K562 (cell line): ENCODE results near the gene ARHGAP4. TPM values are rescaled to one million over a fixed set of nuclear protein-coding genes. Genes with fewer than 3 reads are reported as not detected.

ENCODE experiments used
- ATAC-seq: fragments of 200-7000 bp; cut with Tn5 transposase; 3 replicates; pipeline ENCODE4 v1.9.1; 2020; ENCODE audit warnings: moderate library complexity
- BruUV-seq: library from RNA; stranded (reverse); fragments of 400-500 nt; replicated peaks from 2 replicates; lab custom pipeline; 2021; lab: Mats Ljungman, UMichigan
- CTCF ChIA-PET: fragments of 300-600 bp; formaldehyde crosslinking; extraction: SDS; loops from one replicate; lab custom pipeline; 2021; ENCODE audit warnings: low intra/inter-chr PET ratio; lab: Yijun Ruan, JAX
- POLR2A ChIA-PET: fragments of 300-600, 350-650 bp; sonication (Branson Sonifier 250); formaldehyde crosslinking; extraction: SDS; loops from one replicate; lab custom pipeline; 2021; ENCODE audit warnings: antibody characterized with exemption, inconsistent platforms; lab: Yijun Ruan, JAX
- DNase-seq, 4 experiments: peaks; one replicate each; pipeline versions ENCODE4 v3.0.0 to v3.0.0-alpha.2; 2011 to 2018; ENCODE audit warnings: low spot score in 3 of 4, mixed read lengths in 3 of 4; ENCODE audit errors: extremely low read depth in 1 of 4
- FAIRE-seq: peaks from 2 replicates; lab custom pipeline; 2011; peaks lifted over from hg19 to GRCh38; lab: Jason Lieb, UNC
- H2AFZ ChIP-seq: 2 replicates; pipeline ENCODE4 v1.6.0; 2011; ENCODE audit warnings: low read depth, low read length, control low read depth, inconsistent platforms
- H3K27ac ChIP-seq: fragments of 200-600 bp; 3 replicates; pipeline ENCODE4 v1.8.0; 2011; ENCODE audit warnings: low read depth, mild to moderate bottlenecking, control low read depth, inconsistent platforms, low read length, moderate library complexity, mixed read lengths; ENCODE audit errors: extremely low read depth
- H3K27me3 ChIP-seq, 2 experiments: fragments of 300-600 bp in 1 of 2; 2 replicates in 1 of 2; 3 replicates in 1 of 2; pipeline versions ENCODE4 v1.6.0 to v1.8.0; 2011; ENCODE audit warnings: inconsistent platforms in 2 of 2, low read length in 2 of 2, mild to moderate bottlenecking in 1 of 2, mixed read lengths in 1 of 2, moderate library complexity in 1 of 2; ENCODE audit not compliant: control insufficient read depth in 2 of 2, insufficient read depth in 2 of 2
- H3K36me3 ChIP-seq: fragments of 300-600 bp; 3 replicates; pipeline ENCODE4 v1.8.0; 2011; ENCODE audit warnings: mild to moderate bottlenecking, low read length, inconsistent platforms; ENCODE audit not compliant: control insufficient read depth, insufficient read depth
- H3K4me1 ChIP-seq, 2 experiments: fragments of 200-600 bp in 1 of 2; replicated peaks in 1 of 2; 2 replicates in 1 of 2; 3 replicates in 1 of 2; pipeline versions ENCODE4 v1.5.1 to v1.8.0; 2011; ENCODE audit warnings: inconsistent platforms in 2 of 2, low read length in 2 of 2, mild to moderate bottlenecking in 1 of 2, mixed read lengths in 1 of 2, moderate library complexity in 1 of 2; ENCODE audit not compliant: control insufficient read depth in 2 of 2, insufficient read depth in 2 of 2
- H3K4me2 ChIP-seq: 2 replicates; pipeline ENCODE4 v1.6.1; 2011; ENCODE audit warnings: low read length, control low read depth, inconsistent platforms, mixed read lengths; ENCODE audit not compliant: insufficient read depth
- H3K4me3 ChIP-seq: fragments of 200-600 bp; sonication (generic), shearing (Covaris generic); 2 replicates; pipeline ENCODE4 v1.5.1; 2016; ENCODE audit warnings: control low read depth, inconsistent platforms
- H3K79me2 ChIP-seq: fragments of 200-600 bp; 3 replicates; pipeline ENCODE4 v1.8.0; 2011; ENCODE audit warnings: low read length, inconsistent platforms; ENCODE audit not compliant: control insufficient read depth, insufficient read depth
- H3K9ac ChIP-seq, 2 experiments: 2 replicates each; pipeline versions ENCODE4 v1.6.0 to v1.6.1; 2011; ENCODE audit warnings: low read depth in 2 of 2, low read length in 2 of 2, control low read depth in 1 of 2, inconsistent platforms in 1 of 2, mild to moderate bottlenecking in 1 of 2, mixed read lengths in 1 of 2; ENCODE audit not compliant: insufficient read depth in 1 of 2
- H3K9me1 ChIP-seq: one replicate; pipeline ENCODE4 v1.6.0; 2011; ENCODE audit warnings: inconsistent platforms, mild to moderate bottlenecking, low read length, moderate library complexity; ENCODE audit not compliant: control insufficient read depth, insufficient read depth
- H3K9me3 ChIP-seq: replicated peaks from 2 replicates; pipeline ENCODE4 v1.5.1; 2011; ENCODE audit warnings: low read depth, low read length, inconsistent platforms; ENCODE audit not compliant: control insufficient read depth, insufficient read depth
- H4K20me1 ChIP-seq: replicated peaks from 2 replicates; pipeline ENCODE4 v1.6.1; 2011; ENCODE audit warnings: low read length, inconsistent platforms, mixed read lengths; ENCODE audit not compliant: control insufficient read depth, insufficient read depth
- EGR1 ChIP-seq: fragments of 450-650 bp; conservative IDR thresholded peaks from 2 replicates; pipeline ENCODE4 v1.6.1; 2017; ENCODE audit warnings: mild to moderate bottlenecking
- HDAC2 ChIP-seq: fragments of 450-650 bp; IDR thresholded peaks from 2 replicates; pipeline ENCODE4 v1.6.1; 2016; ENCODE audit warnings: mild to moderate bottlenecking
- SIN3B ChIP-seq: fragments of 450-650 bp; IDR thresholded peaks from 2 replicates; pipeline ENCODE4 v1.6.1; 2017; ENCODE audit warnings: low read depth, mild to moderate bottlenecking, moderate library complexity
- TAF7 ChIP-seq: fragments of 450-650 bp; IDR thresholded peaks from 2 replicates; pipeline ENCODE4 v1.6.1; 2016; ENCODE audit warnings: missing genetic modification characterization, missing compliant biosample characterization
- YBX1 ChIP-seq: fragments of 450-650 bp; IDR thresholded peaks from 2 replicates; pipeline ENCODE4 v1.7.1; 2016; ENCODE audit warnings: mild to moderate bottlenecking
- ZNF644 ChIP-seq: fragments of 200-800 bp; sonication (Bioruptor generic); IDR thresholded peaks from 2 replicates; pipeline ENCODE4 v1.6.1; 2016; ENCODE audit warnings: low read depth, missing genetic modification characterization, missing compliant biosample characterization
- WGBS: fragments of 100-300 bp; shearing (Covaris generic); methylation state at CpG from one replicate; pipeline ENCODE4 v1.1.6; 2016; ENCODE audit warnings: low coverage, mixed read lengths; ENCODE audit not compliant: insufficient coverage; ENCODE audit errors: missing lambda C conversion rate; 5-methylcytosine and 5-hydroxymethylcytosine counted together
- in situ Hi-C: fragments of 300-500 bp; cut with MboI; formaldehyde crosslinking; loops from 4 replicates; pipeline ENCODE4 v1.15.0; 2018; ENCODE audit warnings: inconsistent platforms, mixed read lengths
- intact Hi-C: fragments of 100-400 bp; cut with micrococcal nuclease; formaldehyde crosslinking; loops from 2 replicates; pipeline ENCODE4 v1.14.2; 2022
- polyA plus RNA-seq, 8 experiments: library from polyadenylated mRNA; depleted of rRNA in 4 of 8; stranded (reverse) in 5 of 8; unstranded in 3 of 8; fragments of >200 nt; fragmentation: Nextera tagmentation in 2 of 8; fragmentation: Illumina TruSeq in 1 of 8; extraction: Ambion mirVana in 2 of 8; extraction: Trizol in 1 of 8; gene quantifications; 2 replicates each; pipeline versions ENCODE4 v1.2.1 to v1.2.3, GENCODE V29; 2011 to 2014; ENCODE audit warnings: inconsistent platforms in 1 of 8, missing spikeins in 1 of 8
- total RNA-seq, 7 experiments: library from RNA; depleted of rRNA in 6 of 7; stranded (reverse); fragments of >200 nt in 6 of 7; fragmentation: Illumina TruSeq in 2 of 7; extraction: Trizol in 2 of 7; gene quantifications; 2 replicates each; pipeline versions ENCODE4 v1.2.1 to v1.2.3, GENCODE V29; 2011 to 2021; ENCODE audit warnings: low replicate concordance in 1 of 7
- TF ChIP-seq, protein P1 (sequence below), 2 experiments: fragments of 250-450 bp in 1 of 2; fragments of 450-650 bp in 1 of 2; sonication (Bioruptor Pico) in 1 of 2; IDR thresholded peaks; 2 replicates each; pipeline versions ENCODE4 v1.6.1 to v1.8.0; 2016 to 2021; ENCODE audit warnings: mild to moderate bottlenecking in 2 of 2, moderate library complexity in 2 of 2, missing compliant biosample characterization in 1 of 2, missing genetic modification characterization in 1 of 2

The ARHGAP4 gene
- total and polyA plus RNA-seq, 9 of the 15 experiments (the other 6 are each of a cell fraction or from before 2014, with no cell fraction given), result 0.30 to 81.8 (median 13.5) TPM

DNA sequence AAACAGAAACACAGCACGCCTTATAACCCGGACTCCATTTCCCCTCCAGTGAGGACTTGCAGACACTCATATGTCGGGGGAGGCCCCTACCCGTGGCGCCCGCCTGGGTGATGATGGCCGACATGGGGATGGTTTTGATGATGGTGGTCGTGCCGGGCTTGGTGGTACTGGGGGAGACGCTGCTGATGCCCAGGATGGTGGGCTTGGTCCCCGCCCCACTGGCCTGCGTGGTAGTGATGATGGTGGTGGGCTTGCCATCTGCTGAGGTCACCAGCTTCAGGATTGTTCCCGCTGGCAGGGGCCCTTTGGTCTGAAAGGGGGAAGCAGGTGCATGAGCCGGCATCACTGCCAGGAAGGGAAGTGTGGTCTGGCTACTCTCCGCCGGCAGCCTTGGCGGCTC lies 31.2 kb upstream of the ARHGAP4 start:
- POLR2A ChIA-PET, result interaction anchor here (0.6 to 4.2 kb wide), 2 partner anchors 11 to 138 kb away, joined by 3 to 24 read pairs; no protein-coding TSS in a partner anchor
- Histone ChIP-seq H3K4me1 (peaks cover 0 to 20% of the 10 kb centered on the region in 2 experiments; a peak in 2 of 5 replicates), H3K79me2 (peaks cover 10% of the 10 kb centered on the region; the same call in 2 of the 3 replicates), H2AFZ (no peak overlapping the region), H3K4me3 (no peak overlapping the region), H3K27ac (no peak overlapping the region), H3K9me3 (no peaks in the 10 kb centered on the region), H3K36me3 (peaks cover 100% of the 10 kb centered on the region; the same call in 2 of the 3 replicates), H3K4me2 (no peak overlapping the region), H4K20me1 (no peaks in the 10 kb centered on the region), H3K27me3 (no peaks in the 10 kb centered on the region), H3K9me1 (no peaks in the 10 kb centered on the region), H3K9ac (no peak overlapping the region)
- FAIRE-seq (no peak), DNase-seq (no peak), ATAC-seq (no peak)
- CTCF ChIA-PET, result no interaction called here
- TF ChIP-seq ZNF644, result no peak
- TF ChIP-seq YBX1, result no peak
- TF ChIP-seq, protein P1, sequence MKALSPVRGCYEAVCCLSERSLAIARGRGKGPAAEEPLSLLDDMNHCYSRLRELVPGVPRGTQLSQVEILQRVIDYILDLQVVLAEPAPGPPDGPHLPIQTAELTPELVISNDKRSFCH (CRISPR knock-in tag; IDR thresholded peaks at IDR 0.05), result no peak
- TF ChIP-seq, protein P1 (tag; IDR thresholded peaks at IDR 0.05), result no peak
- no peak for TF ChIP-seq SIN3B
- TF ChIP-seq TAF7 (tag), result no peak
- TF ChIP-seq HDAC2, result no peak
- no peak for TF ChIP-seq EGR1
- no TSS peak for BruUV-seq
- 98% methylated on average over 10 of the region's 17 CpGs for WGBS
- intact Hi-C loops, result no loop called here
- in situ Hi-C loops, result no loop called here
